Measurements from ENCODE around the gene ALDH2.
"Not testable (repeated sequence)": the region's sequence is repeated elsewhere in the genome, so short reads cannot be mapped to it uniquely, and the experiment has no call there.

ALDH2 gene

GRCh38 chr12:111792155-111792855, 25.6 kb downstream of the ALDH2 start:
- DNase-seq: peak; percentile 32

GRCh38 chr12:111792856-111793235, 26.1 kb downstream of the ALDH2 start:
- no peak for DNase-seq

DNA sequence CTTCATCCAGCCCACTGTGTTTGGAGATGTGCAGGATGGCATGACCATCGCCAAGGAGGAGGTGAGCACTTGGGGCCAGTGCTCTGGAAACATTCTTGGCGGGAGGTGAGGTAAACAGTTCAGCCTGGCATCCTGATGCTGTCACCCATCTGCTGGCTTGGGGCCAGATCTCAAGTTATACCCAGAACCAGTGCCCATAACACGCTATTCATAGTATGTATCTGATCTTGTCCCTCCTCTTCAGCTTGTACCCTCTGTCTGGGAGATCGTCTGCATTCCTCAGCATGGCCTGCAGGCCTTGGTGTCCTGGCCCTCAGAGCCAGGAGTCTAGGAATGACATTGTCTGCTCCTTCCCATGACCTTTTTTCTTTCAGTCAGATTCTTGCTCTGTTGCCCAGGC, 31.4 kb downstream of the ALDH2 start:
- DNase-seq: no peak

DNA sequence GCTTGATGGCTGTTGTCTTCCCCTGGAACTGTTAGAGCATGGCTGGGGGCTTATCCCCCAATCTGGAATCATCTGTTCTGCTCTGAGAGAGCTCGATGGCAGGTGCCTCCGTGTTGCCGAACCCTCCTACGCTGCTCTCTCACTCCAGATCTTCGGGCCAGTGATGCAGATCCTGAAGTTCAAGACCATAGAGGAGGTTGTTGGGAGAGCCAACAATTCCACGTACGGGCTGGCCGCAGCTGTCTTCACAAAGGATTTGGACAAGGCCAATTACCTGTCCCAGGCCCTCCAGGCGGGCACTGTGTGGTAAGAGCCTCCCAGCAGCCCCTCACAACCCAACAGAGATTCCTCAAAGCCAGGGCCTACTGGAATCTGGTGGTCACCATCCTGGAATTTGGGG, 33.0 kb downstream of the ALDH2 start:
- no peak for DNase-seq

DNA sequence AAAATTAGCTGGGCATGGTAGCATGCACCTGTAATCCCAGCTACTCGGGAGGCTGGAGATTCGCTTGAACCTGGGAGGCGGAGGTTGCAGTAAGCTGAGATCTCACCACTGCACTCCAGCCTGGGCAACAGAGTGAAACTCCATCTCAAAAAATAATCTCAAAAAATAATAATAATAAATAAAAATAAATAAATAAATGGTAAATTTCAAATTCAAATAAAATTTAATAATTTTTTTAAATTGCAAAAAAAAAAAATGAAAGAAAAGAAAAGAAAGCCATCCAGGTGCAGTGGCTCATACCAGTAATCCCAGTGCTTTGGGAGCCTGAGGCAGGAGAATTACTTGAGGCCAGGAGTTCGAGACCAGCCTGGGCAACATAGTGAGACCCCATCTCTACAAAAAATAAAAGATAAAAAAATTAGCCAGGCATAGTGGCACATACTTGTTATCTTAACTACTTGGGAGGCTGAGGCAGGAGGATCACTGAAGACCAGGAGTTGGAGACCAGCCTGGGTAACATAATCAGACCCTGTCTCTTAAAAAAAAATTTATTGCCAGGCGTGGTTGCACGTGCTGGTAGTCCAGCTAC, 36.4 kb downstream of the ALDH2 start:
- DNase-seq: no peak

DNA sequence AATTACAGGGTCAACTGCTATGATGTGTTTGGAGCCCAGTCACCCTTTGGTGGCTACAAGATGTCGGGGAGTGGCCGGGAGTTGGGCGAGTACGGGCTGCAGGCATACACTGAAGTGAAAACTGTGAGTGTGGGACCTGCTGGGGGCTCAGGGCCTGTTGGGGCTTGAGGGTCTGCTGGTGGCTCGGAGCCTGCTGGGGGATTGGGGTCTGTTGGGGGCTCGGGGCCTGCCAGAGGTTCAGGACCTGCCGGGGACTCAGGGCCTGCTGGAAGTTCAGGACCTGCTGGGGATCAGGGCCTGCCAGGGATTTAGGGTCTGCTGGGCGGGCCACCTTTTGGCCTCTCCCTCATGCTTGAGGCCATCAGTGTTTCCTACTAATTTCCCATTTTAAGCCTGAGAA, 37.1 kb downstream of the ALDH2 start:
- DNase-seq: no peak

DNA sequence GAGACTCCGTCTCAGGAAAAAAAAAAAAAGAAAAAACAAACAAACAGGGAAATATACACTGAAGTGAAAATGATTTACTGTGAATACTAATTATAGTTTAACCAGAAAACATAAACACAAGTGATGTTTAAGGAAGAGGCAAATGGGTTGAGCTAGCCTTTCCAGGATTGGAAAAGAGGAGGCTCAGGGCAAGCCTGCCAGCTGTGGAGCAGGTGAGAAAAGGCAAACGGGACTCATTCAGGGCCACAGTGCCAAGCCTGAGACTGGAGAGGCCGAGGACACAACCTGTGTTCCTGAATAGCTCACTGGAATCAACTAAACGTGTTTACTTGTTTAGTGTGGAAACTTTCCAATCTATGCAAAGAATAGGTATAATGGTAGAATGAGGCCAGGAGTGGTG, 39.6 kb downstream of the ALDH2 start:
- no peak for DNase-seq

DNA sequence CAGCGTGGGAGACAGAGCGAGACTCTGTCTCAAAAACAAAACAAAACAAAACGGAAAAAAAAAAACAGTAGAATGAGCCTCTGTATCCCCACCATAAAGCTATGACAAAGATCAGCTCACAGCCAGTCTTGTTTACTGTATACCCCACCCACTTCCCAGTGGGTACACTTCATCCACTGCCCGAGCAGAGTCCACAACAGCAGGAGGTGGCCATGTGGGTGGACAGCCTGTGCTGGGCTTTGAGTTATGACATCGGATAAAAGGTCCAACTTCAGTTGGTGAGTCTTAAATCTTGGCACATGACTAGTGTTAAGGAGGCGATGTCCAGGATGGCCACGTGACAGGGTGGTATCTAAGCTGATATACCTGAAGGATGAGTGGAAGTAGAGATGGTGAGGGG, 40.5 kb downstream of the ALDH2 start:
- no peak for DNase-seq

DNA sequence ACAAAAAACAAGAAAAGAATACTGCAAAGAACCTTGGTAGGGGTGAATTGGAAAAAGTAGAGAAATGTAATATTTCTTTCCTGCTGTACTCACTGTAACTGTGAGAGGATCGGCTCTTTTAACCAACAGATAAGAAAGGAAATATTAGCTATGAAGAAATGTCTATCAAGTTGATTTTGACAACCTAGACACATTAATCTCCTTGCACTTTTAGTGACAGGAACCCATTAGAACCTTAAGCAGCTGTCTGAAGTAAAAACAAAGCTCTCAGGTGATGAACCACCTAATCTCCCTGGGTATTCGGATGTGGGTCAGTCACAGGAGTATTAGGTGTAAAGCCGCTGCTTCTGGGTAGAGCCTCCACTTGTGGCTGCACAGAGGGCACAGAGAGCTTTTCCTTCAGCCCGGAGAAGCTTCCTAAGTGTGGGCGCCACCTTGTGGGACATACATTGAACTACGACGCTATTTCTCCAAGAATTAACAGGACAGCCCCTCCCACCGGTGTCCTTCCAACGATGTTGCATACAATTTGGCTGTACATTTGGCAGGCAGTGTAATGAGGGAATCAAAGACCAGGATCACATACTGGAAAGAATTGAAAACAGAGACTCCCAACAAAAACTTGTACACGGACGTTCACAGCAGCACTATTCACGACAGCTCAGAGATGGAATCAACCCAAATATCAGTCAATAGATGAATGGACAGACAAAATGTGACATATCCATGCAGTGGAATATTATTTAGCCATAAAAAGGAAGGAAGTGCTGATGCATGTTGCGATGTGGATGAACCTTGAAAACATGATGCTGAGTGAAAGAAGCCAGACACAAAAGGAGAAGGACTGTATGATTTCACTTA, 46.4 kb downstream of the ALDH2 start:
- DNase-seq: peak; percentile 79

DNA sequence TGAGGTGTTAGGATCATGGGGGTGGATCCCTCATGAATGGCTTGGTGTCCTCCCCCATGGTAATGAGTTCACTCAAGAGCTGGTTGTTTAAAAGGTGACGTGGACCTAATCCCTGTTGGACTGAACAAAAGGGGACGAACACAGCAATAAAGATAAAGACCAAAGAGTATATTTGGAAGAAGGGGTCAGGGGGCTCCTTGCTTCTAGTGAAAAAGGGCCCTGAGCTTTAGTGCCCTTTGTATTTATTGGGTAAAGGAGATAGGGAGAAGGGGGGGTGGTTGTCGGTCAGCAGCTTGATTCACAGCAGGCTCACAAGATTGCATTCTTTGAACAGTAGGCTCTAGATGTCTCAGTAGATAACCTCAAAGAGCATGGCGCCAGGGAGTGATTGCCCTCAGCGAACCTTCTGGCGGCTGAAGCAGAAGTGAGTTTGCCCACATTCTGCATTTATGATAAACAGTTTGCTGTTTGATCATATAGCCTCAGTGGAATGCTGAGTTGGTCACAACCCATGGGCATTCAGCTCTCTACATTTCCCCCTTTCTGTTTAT, 49.4 kb downstream of the ALDH2 start:
- no peak for DNase-seq

GRCh38 chr12:111816898-111817297, 50.2 kb downstream of the ALDH2 start:
- not testable (repeated sequence) for DNase-seq

GRCh38 chr12:111818340-111818739, 51.6 kb downstream of the ALDH2 start:
- no peak for DNase-seq

GRCh38 chr12:111819191-111820158, 52.7 kb downstream of the ALDH2 start:
- DNase-seq: no peak

DNA sequence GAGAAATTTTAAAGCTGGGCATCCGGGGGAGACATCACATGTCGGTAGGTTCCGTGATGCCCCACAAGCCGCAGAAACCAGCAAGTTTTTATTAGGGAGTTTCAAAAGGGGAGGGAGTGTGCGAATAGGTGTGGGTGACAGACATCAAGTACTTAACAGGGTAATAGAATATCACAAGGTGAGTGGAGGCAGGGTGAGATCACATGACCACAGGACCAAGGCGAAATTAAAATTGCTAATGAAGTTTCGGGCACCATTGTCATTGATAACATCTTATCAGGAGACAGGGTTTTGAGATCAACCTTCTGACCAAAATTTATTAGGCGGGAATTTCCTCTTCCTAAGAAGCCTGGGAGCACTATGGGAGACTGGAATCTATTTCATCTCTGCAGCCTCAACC, 54.1 kb downstream of the ALDH2 start:
- DNase-seq: not testable (repeated sequence)

- DNase-seq: no peak
Observed at GRCh38 chr12:111822886-111823285, 56.2 kb downstream of the ALDH2 start.

DNA sequence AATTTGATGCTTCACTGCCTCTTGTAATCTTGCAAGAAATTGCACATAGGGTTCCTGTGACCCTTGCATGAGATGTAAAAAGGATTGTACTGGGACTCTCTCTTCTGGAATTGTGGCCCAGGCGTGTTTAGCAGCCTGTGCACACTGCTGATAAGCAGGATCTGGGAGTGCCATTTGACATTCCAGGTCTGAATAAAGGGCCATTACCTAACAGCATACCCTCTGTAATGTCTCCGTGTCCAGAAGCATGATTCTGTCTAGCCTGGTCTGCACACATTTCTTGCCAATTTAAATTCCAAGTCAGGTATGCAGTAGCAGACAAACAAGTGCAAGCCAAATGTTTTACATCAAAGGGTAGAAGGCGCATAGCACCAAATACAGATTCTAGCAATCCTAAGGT, 57.2 kb downstream of the ALDH2 start:
- no peak for DNase-seq

GRCh38 chr12:111824312-111824711, 57.6 kb downstream of the ALDH2 start:
- DNase-seq: not testable (repeated sequence)

GRCh38 chr12:111825509-111825908, 58.8 kb downstream of the ALDH2 start:
- DNase-seq: no peak

DNA sequence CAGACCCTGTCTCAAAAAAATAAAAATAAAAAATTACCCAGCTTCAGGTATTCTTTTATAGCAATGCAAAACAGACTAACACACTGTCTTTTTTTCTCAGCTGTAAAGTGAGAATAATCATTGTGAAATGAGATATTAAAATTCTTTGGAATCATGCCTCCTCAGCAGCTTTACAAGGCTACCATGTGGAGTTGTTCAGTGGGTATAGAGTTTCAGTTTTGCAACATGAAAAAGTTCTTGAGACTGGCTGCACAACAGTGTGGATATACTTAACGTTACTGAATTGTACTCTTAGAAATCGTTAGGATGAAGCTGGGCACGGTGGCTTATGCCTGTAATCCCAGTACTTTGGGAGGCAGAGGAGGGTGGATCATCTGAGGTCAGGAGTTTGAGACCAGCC, 59.6 kb downstream of the ALDH2 start:
- no peak for DNase-seq

DNA sequence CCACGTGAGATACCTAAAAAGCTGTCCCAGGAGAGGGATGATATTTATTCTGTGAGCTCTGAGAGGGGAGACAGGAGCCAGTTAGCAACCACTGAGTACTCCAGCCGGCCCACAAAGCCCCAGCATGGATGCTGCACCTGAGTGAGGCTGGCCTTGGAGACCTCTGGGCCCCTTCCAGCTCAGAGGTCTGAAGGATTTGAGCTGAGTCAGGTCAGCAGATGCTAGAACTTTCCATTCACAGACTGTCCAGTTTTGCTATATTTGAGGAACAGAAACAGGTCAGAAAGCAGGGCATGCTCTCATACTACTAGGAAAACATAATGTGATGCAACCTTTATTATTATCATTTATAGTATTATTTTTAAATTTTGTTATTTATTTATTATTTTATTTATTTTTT, 60.3 kb downstream of the ALDH2 start:
- no peak for DNase-seq

- DNase-seq: no peak
Observed at GRCh38 chr12:111827907-111828306, 61.2 kb downstream of the ALDH2 start.

GRCh38 chr12:111828338-111828979, 61.7 kb downstream of the ALDH2 start:
- no peak for DNase-seq
